SK-N-SH (cell line): ENCODE data around the gene EPB41L4A. TPM values are rescaled to one million over a fixed set of nuclear protein-coding genes. Genes with fewer than 3 reads are reported as not detected.

Experiments
- CTCF ChIA-PET: fragments of 300-600, 350-600 bp; formaldehyde crosslinking; extraction: SDS; loops from one replicate; lab custom pipeline; 2021; lab: Yijun Ruan, JAX
- POLR2A ChIA-PET: fragments of 350-600 bp; sonication (Branson Sonifier 250); formaldehyde crosslinking; extraction: SDS; loops from one replicate; lab custom pipeline; 2020; ENCODE audit warnings: antibody characterized with exemption, inconsistent platforms; lab: Yijun Ruan, JAX
- DNase-seq: peaks from one replicate; pipeline ENCODE4 v3.0.0; 2012
- H2AFZ ChIP-seq: fragments of 200-600 bp; sonication (generic); 2 replicates; pipeline ENCODE4 v1.8.1; 2016; ENCODE audit warnings: antibody characterized with exemption, mild to moderate bottlenecking, low read depth
- H3F3A ChIP-seq: fragments of 200-600 bp; sonication (generic); replicated peaks from 2 replicates; pipeline ENCODE3; 2016; ENCODE audit warnings: antibody characterized with exemption, mild to moderate bottlenecking; ENCODE audit not compliant: insufficient read depth
- H3K27ac ChIP-seq, 2 experiments: fragments of 200-500 bp in 1 of 2; fragments of 200-600 bp in 1 of 2; sonication (Bioruptor generic) in 1 of 2; sonication (generic), shearing (Covaris generic) in 1 of 2; 2 replicates each; pipeline versions ENCODE4 v1.5.1 to v1.6.1; 2014 to 2016; ENCODE audit warnings: low read depth in 2 of 2, inconsistent platforms in 1 of 2, low read length in 1 of 2, mild to moderate bottlenecking in 1 of 2, mixed read lengths in 1 of 2
- H3K27me3 ChIP-seq: fragments of 200-600 bp; sonication (generic), shearing (Covaris generic); 2 replicates; pipeline ENCODE4 v1.6.1; 2016; ENCODE audit warnings: mixed run types; ENCODE audit not compliant: insufficient read depth
- H3K36me3 ChIP-seq, 2 experiments: fragments of 200-500 bp in 1 of 2; fragments of 200-600 bp in 1 of 2; sonication (Bioruptor generic) in 1 of 2; sonication (generic) in 1 of 2; replicated peaks in 1 of 2; 2 replicates each; pipeline versions ENCODE3 to v1.5.1; 2014 to 2016; ENCODE audit warnings: low read length in 1 of 2, mild to moderate bottlenecking in 1 of 2; ENCODE audit not compliant: insufficient read depth in 2 of 2, control insufficient read depth in 1 of 2
- H3K4me1 ChIP-seq, 2 experiments: fragments of 200-500 bp in 1 of 2; fragments of 200-600 bp in 1 of 2; sonication (Bioruptor generic) in 1 of 2; sonication (generic), shearing (Covaris generic) in 1 of 2; 2 replicates each; pipeline versions ENCODE4 v1.5.1 to v1.6.1; 2014 to 2016; ENCODE audit warnings: low read depth in 1 of 2, low read length in 1 of 2, mixed run types in 1 of 2; ENCODE audit not compliant: insufficient read depth in 2 of 2, control insufficient read depth in 1 of 2
- H3K4me2 ChIP-seq: fragments of 200-600 bp; sonication (generic), shearing (Covaris generic); 2 replicates; pipeline ENCODE4 v1.6.1; 2017; ENCODE audit warnings: mixed run types
- H3K4me3 ChIP-seq, 2 experiments: fragments of 200-500 bp in 1 of 2; fragments of 200-600 bp in 1 of 2; sonication (Bioruptor generic) in 1 of 2; sonication (generic), shearing (Covaris generic) in 1 of 2; 2 replicates each; pipeline versions ENCODE4 v1.5.1 to v1.8.1; 2014 to 2016; ENCODE audit warnings: low read depth in 2 of 2, inconsistent platforms in 1 of 2, low read length in 1 of 2, mild to moderate bottlenecking in 1 of 2, mixed read lengths in 1 of 2, moderate library complexity in 1 of 2
- H3K79me2 ChIP-seq: fragments of 200-600 bp; sonication (generic); 2 replicates; pipeline ENCODE4 v1.8.1; 2017; ENCODE audit warnings: mild to moderate bottlenecking; ENCODE audit not compliant: insufficient read depth
- H3K9ac ChIP-seq: fragments of 200-600 bp; sonication (generic); 2 replicates; pipeline ENCODE4 v1.6.1; 2017; ENCODE audit warnings: mixed run types
- H3K9me2 ChIP-seq: fragments of 200-600 bp; sonication (generic); 2 replicates; pipeline ENCODE4 v1.6.1; 2017; ENCODE audit warnings: mixed run types
- H3K9me3 ChIP-seq: fragments of 200-600 bp; sonication (generic); 2 replicates; pipeline ENCODE4 v1.6.1; 2017; ENCODE audit warnings: mixed run types, mild to moderate bottlenecking, moderate library complexity
- H4K20me1 ChIP-seq: fragments of 200-600 bp; sonication (generic); 2 replicates; pipeline ENCODE4 v1.6.1; 2017; ENCODE audit warnings: mild to moderate bottlenecking, mixed run types; ENCODE audit not compliant: insufficient read depth
- CTCF ChIP-seq: fragments of 200-600 bp; sonication (generic); IDR thresholded peaks from 2 replicates; pipeline ENCODE4 v1.6.1; 2017; ENCODE audit warnings: antibody characterized with exemption, mild to moderate bottlenecking, moderate library complexity
- EP300 ChIP-seq, 2 experiments: IDR thresholded peaks; 2 replicates each; pipeline versions ENCODE4 v1.4.0 to v1.6.1; 2012; ENCODE audit warnings: borderline replicate concordance in 1 of 2, low read depth in 1 of 2, low read length in 1 of 2
- FOXJ3 ChIP-seq: sonication (generic); formaldehyde crosslinking; IDR thresholded peaks from 2 replicates; pipeline ENCODE4 v1.5.1; 2020; ENCODE audit warnings: mild to moderate bottlenecking, missing genetic modification reagents
- FOXM1 ChIP-seq: IDR thresholded peaks from 2 replicates; pipeline ENCODE4 v1.4.0; 2012; ENCODE audit warnings: low read depth, mild to moderate bottlenecking
- GABPA ChIP-seq: IDR thresholded peaks from 2 replicates; pipeline ENCODE4 v1.4.0; 2012; ENCODE audit warnings: low read depth, mild to moderate bottlenecking
- GATA2 ChIP-seq: sonication (generic); formaldehyde crosslinking; IDR thresholded peaks from 2 replicates; pipeline ENCODE4 v1.5.0; 2020; ENCODE audit warnings: mild to moderate bottlenecking, missing genetic modification reagents
- MEF2A ChIP-seq: IDR thresholded peaks from 2 replicates; pipeline ENCODE4 v1.4.0; 2012; ENCODE audit warnings: low read depth, borderline replicate concordance
- NFIC ChIP-seq: IDR thresholded peaks from 2 replicates; pipeline ENCODE4 v1.4.0; 2012; ENCODE audit warnings: borderline replicate concordance
- POLR2AphosphoS5 ChIP-seq: IDR thresholded peaks from 2 replicates; pipeline ENCODE4 v1.6.1; 2012; ENCODE audit warnings: low read depth, low read length
- RAD21 ChIP-seq: IDR thresholded peaks from 2 replicates; pipeline ENCODE4 v1.6.1; 2012; ENCODE audit warnings: mild to moderate bottlenecking, low read length
- RCOR1 ChIP-seq: fragments of 150-350 bp; IDR thresholded peaks from 2 replicates; pipeline ENCODE4 v1.6.1; 2017; ENCODE audit warnings: antibody characterized with exemption, low read length
- RXRA ChIP-seq: IDR thresholded peaks from 2 replicates; pipeline ENCODE4 v1.4.0; 2012; ENCODE audit warnings: low read depth, mild to moderate bottlenecking, borderline replicate concordance
- SMC3 ChIP-seq: IDR thresholded peaks from 2 replicates; pipeline ENCODE4 v1.6.1; 2012; ENCODE audit warnings: low read depth, low read length, improper control_type of control experiment
- TCF12 ChIP-seq: IDR thresholded peaks from 2 replicates; pipeline ENCODE4 v1.4.0; 2012
- TEAD4 ChIP-seq: IDR thresholded peaks from 2 replicates; pipeline ENCODE4 v1.4.0; 2012; ENCODE audit warnings: mild to moderate bottlenecking, borderline replicate concordance; ENCODE audit not compliant: insufficient read depth
- YY1 ChIP-seq: IDR thresholded peaks from 2 replicates; pipeline ENCODE4 v1.4.0; 2012; ENCODE audit warnings: low read depth, mild to moderate bottlenecking
- WGBS: methylation state at CpG from one replicate; pipeline ENCODE4 v1.1.6; 2017; ENCODE audit warnings: low lambda C conversion rate; 5-methylcytosine and 5-hydroxymethylcytosine counted together
- polyA plus RNA-seq, 3 experiments: library from polyadenylated mRNA; depleted of rRNA; stranded (reverse); fragments of >200 nt; gene quantifications; 2 replicates each; pipeline ENCODE4 v1.2.3, GENCODE V29; 2012
- TF ChIP-seq, protein P1 (sequence below): fragments of 150-350 bp; IDR thresholded peaks from 2 replicates; pipeline ENCODE4 v1.6.1; 2016; ENCODE audit warnings: mild to moderate bottlenecking, low read depth, low read length
- TF ChIP-seq, protein P2 (sequence below): IDR thresholded peaks from 2 replicates; pipeline ENCODE4 v1.4.0; 2012; ENCODE audit warnings: low read depth, borderline replicate concordance
- TF ChIP-seq, protein P3 (sequence below): IDR thresholded peaks from 2 replicates; pipeline ENCODE4 v1.4.0; 2012; ENCODE audit warnings: low read depth, borderline replicate concordance

EPB41L4A gene
- polyA plus RNA-seq, 1 of the 3 experiments (the other 2 are of a cell fraction) = 0.07 TPM

DNA sequence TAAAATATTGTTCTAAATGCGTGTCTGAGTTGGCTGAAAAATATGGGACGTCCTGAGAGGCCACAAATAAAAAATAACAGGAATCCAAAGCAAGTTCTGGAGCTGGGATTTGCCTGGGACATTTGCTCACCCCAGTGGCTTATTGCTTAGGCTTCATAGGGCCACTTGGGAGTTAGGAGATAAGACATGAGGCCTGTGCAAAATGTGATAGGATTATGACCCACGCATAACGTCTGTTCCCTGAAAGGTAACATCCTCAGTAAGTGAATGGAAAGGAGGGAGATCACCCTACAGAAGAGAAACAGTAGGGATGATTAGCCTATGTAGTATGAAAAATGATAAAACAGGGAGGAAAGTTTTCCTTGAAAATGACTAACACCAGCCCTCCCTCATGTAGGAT lies 269.4 kb downstream of the EPB41L4A start:
- Histone ChIP-seq H2AFZ (no peak overlapping the region), H3K27me3 (no peaks in the 10 kb centered on the region), H3K4me2 (no peak overlapping the region), H3K9me2 (no peaks in the 10 kb centered on the region), H3K4me1 (no peaks in the 10 kb centered on the region), H3K79me2 (no peaks in the 10 kb centered on the region), H3K27ac (no peak overlapping the region), H3K9ac (no peak overlapping the region), H3F3A (peaks cover 5% of the 10 kb centered on the region), H3K36me3 (no peaks in the 10 kb centered on the region), H4K20me1 (no peaks in the 10 kb centered on the region), H3K4me3 (no peak overlapping the region), H3K9me3 (no peaks in the 10 kb centered on the region)
- 80% methylated on average over 4 of the region's 4 CpGs for whole genome bisulfite sequencing
- DNase-seq = no peak
- TF ChIP-seq TEAD4 (no peak), YY1 (no peak), MEF2A (no peak), FOXJ3 (CRISPR knock-in tag) (no peak), FOXM1 (no peak), RCOR1 (no peak), GABPA (no peak), POLR2AphosphoS5 (no peak), TCF12 (no peak), EP300 (IDR thresholded peaks at IDR 0.05; ENCODE audit: borderline replicate concordance in 1 of 2, low read depth in 1 of 2, low read length in 1 of 2) (no peak), GATA2 (CRISPR knock-in tag) (no peak)
- TF ChIP-seq, protein P1, sequence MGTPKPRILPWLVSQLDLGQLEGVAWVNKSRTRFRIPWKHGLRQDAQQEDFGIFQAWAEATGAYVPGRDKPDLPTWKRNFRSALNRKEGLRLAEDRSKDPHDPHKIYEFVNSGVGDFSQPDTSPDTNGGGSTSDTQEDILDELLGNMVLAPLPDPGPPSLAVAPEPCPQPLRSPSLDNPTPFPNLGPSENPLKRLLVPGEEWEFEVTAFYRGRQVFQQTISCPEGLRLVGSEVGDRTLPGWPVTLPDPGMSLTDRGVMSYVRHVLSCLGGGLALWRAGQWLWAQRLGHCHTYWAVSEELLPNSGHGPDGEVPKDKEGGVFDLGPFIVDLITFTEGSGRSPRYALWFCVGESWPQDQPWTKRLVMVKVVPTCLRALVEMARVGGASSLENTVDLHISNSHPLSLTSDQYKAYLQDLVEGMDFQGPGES = no peak
- TF ChIP-seq, protein P2, sequence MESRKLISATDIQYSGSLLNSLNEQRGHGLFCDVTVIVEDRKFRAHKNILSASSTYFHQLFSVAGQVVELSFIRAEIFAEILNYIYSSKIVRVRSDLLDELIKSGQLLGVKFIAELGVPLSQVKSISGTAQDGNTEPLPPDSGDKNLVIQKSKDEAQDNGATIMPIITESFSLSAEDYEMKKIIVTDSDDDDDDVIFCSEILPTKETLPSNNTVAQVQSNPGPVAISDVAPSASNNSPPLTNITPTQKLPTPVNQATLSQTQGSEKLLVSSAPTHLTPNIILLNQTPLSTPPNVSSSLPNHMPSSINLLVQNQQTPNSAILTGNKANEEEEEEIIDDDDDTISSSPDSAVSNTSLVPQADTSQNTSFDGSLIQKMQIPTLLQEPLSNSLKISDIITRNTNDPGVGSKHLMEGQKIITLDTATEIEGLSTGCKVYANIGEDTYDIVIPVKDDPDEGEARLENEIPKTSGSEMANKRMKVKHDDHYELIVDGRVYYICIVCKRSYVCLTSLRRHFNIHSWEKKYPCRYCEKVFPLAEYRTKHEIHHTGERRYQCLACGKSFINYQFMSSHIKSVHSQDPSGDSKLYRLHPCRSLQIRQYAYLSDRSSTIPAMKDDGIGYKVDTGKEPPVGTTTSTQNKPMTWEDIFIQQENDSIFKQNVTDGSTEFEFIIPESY = no peak
- ChIA-PET CTCF (interaction anchor here (1.0 to 2.0 kb wide), 2 partner anchors 599 to 618 kb away, joined by 4 to 6 read pairs; no protein-coding TSS in a partner anchor), POLR2A (no interaction called here)

DNA sequence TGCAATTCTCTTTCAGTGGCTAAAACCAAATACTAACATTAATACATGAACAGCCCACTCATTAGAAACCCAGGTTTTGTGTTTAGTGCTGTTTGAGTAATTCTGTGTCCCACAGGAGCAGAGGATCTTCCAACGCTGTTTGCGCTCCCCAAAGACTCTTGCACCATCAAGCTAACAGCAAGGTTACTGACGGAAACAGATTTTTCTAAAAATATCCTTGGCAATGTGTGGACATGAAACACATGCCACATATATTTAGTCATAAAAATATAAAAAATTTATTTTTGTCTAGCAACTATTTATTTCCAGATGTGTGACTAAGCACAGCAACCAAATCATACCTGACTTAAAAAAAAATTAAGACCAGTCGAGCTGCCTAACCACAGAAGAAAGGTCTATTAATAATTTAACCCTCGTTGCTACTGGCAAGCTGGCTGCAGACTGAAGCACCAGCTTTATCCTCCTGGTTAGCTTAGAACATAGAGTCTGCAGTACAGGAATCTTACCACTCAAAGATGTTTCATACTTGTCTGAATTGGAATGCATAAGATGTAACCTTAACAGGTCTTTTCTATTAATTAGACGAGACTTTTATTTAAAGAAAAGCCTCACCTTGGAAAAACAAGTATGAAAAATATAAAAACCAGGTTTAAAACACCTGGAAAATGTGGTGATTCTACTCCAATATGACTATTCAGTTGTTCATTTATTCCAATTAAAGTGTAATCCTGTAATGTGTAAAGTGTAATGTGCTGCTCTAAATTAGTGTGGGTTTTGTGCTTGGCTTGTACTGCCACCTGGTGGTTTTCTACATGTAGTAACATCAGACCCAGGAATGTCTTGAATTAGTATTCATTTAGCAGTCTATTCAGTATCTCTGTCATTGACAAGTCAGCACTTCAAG lies 272.5 kb downstream of the EPB41L4A start:
- Histone ChIP-seq H3K4me1 (peaks cover 0 to 3% of the 10 kb centered on the region in 2 experiments; a peak in 2 of 4 replicates), H3K27me3 (no peaks in the 10 kb centered on the region), H2AFZ (no peak overlapping the region), H3F3A (peaks cover 7% of the 10 kb centered on the region), H3K4me2 (peak overlapping the region; percentile 24; the same call in 1 of the 2 replicates), H4K20me1 (no peaks in the 10 kb centered on the region), H3K9me3 (no peaks in the 10 kb centered on the region), H3K9ac (no peak overlapping the region), H3K9me2 (no peaks in the 10 kb centered on the region), H3K27ac (peak overlapping the region; percentile 71 to 72), H3K79me2 (no peaks in the 10 kb centered on the region), H3K4me3 (no peak overlapping the region; a peak in 1 of 4 replicates), H3K36me3 (no peaks in the 10 kb centered on the region)
- WGBS = 47% methylated on average over 6 of the region's 6 CpGs
- DNase-seq = peak; percentile 46
- POLR2A ChIA-PET = no interaction called here
- CTCF ChIA-PET = interaction anchor here (0.6 to 3.1 kb wide), 18 partner anchors 15 to 990 kb away, joined by 3 to 24 read pairs (median 3); partner anchors contain the start of gene NREP
- TF ChIP-seq TEAD4 (no peak), CTCF (peak; percentile 87), SMC3 (peak; percentile 96), TCF12 (peak; percentile 45), RXRA (no peak), RAD21 (peak; percentile 99), NFIC (peak; percentile 30; the same call in 1 of the 2 replicates), EP300 (IDR thresholded peaks at IDR 0.05; ENCODE audit: borderline replicate concordance in 1 of 2, low read depth in 1 of 2, low read length in 1 of 2) (0 out of 4 replicates have a peak, but pooled peaks of 1 of the 2 experiments have one; percentile 18)
- TF ChIP-seq, protein P3, sequence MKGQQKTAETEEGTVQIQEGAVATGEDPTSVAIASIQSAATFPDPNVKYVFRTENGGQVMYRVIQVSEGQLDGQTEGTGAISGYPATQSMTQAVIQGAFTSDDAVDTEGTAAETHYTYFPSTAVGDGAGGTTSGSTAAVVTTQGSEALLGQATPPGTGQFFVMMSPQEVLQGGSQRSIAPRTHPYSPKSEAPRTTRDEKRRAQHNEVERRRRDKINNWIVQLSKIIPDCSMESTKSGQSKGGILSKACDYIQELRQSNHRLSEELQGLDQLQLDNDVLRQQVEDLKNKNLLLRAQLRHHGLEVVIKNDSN = no peak
